22Rv1 (cell line): ENCODE data around the gene LRAT.

ENCODE experiments used
- ZFX ChIP-seq: fragments of 450-650 bp; IDR thresholded peaks from 2 replicates; pipeline ENCODE4 v1.6.1; 2017; ENCODE audit warnings: antibody characterized with exemption, borderline replicate concordance
- TF ChIP-seq, protein P1 (sequence below): fragments of 450-650 bp; IDR thresholded peaks from 2 replicates; pipeline ENCODE4 v1.5.1; 2017; ENCODE audit warnings: mild to moderate bottlenecking

DNA sequence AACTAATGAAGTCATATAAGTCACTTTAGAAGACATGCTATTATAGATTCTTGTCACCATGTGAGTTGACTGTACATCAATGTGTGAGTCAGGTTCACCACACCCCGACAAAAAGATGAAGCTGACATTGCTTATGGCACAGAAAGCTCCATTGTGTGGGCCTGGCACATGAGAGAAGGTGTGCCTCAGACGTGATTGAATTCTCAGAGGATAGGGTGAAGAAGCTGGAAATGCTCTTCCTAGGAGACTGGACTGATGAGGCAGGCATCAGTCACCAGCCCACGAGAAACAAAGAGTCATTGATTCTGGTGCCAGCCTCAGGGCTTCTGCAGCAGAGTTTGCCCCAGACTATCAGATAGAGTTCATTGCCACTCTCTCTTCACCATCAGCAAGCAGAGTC lies 35.9 kb upstream of the LRAT start:
- TF ChIP-seq, protein P1, sequence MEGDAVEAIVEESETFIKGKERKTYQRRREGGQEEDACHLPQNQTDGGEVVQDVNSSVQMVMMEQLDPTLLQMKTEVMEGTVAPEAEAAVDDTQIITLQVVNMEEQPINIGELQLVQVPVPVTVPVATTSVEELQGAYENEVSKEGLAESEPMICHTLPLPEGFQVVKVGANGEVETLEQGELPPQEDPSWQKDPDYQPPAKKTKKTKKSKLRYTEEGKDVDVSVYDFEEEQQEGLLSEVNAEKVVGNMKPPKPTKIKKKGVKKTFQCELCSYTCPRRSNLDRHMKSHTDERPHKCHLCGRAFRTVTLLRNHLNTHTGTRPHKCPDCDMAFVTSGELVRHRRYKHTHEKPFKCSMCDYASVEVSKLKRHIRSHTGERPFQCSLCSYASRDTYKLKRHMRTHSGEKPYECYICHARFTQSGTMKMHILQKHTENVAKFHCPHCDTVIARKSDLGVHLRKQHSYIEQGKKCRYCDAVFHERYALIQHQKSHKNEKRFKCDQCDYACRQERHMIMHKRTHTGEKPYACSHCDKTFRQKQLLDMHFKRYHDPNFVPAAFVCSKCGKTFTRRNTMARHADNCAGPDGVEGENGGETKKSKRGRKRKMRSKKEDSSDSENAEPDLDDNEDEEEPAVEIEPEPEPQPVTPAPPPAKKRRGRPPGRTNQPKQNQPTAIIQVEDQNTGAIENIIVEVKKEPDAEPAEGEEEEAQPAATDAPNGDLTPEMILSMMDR, result no peak
- TF ChIP-seq ZFX, result no peak
